ENCODE measurements around the gene ZBTB16.
A peak's percentile ranks its signal among the peaks of the same experiment; 100 is the strongest.

ZBTB16 gene

GRCh38 chr11:114066046-114066648, 6.6 kb downstream of the ZBTB16 start:
- no peak for DNase-seq

- no peak for DNase-seq
Observed at GRCh38 chr11:114068327-114068726, 8.8 kb downstream of the ZBTB16 start.

GRCh38 chr11:114070464-114071139, 11.1 kb downstream of the ZBTB16 start:
- DNase-seq: no peak

GRCh38 chr11:114073007-114073827, 13.7 kb downstream of the ZBTB16 start:
- DNase-seq: peak in 2 of 3 donors; percentile 28 to 35

GRCh38 chr11:114073828-114074381, 14.4 kb downstream of the ZBTB16 start:
- DNase-seq: no peak

- peak; percentile 35 to 53 (median 36) for DNase-seq
Observed at GRCh38 chr11:114074546-114075343, 15.2 kb downstream of the ZBTB16 start.

- DNase-seq: no peak
Observed at GRCh38 chr11:114075344-114075610, 15.8 kb downstream of the ZBTB16 start.

GRCh38 chr11:114075891-114076441, 16.5 kb downstream of the ZBTB16 start:
- peak; percentile 66 to 71 (median 69) for DNase-seq

GRCh38 chr11:114076921-114077331, 17.4 kb downstream of the ZBTB16 start:
- DNase-seq: no peak

GRCh38 chr11:114077482-114078305, 18.2 kb downstream of the ZBTB16 start:
- DNase-seq: no peak

GRCh38 chr11:114078423-114078822, 18.9 kb downstream of the ZBTB16 start:
- no peak for DNase-seq

GRCh38 chr11:114079511-114080065, 20.1 kb downstream of the ZBTB16 start:
- no peak for DNase-seq

- peak; percentile 54 to 81 (median 80) for DNase-seq
Observed at GRCh38 chr11:114080219-114080618, 20.7 kb downstream of the ZBTB16 start.

- DNase-seq: no peak
Observed at GRCh38 chr11:114080769-114081168, 21.3 kb downstream of the ZBTB16 start.

- no peak for DNase-seq
Observed at GRCh38 chr11:114081641-114082414, 22.3 kb downstream of the ZBTB16 start.

GRCh38 chr11:114082415-114082748, 22.9 kb downstream of the ZBTB16 start:
- DNase-seq: no peak

- peak in 1 of 3 donors; percentile 36 for DNase-seq
Observed at GRCh38 chr11:114082767-114083181, 23.3 kb downstream of the ZBTB16 start.

GRCh38 chr11:114083391-114084252, 24.1 kb downstream of the ZBTB16 start:
- peak; percentile 27 to 56 (median 28) for DNase-seq

GRCh38 chr11:114084414-114084813, 24.9 kb downstream of the ZBTB16 start:
- no peak for DNase-seq
